ENCODE results near the gene GDAP1L1.

GRCh38 chr20:44301285-44301684, 54.2 kb downstream of the GDAP1L1 start:
- TF ChIP-seq CTCF (IDR thresholded peaks at IDR 0.05) (no peak), POLR2A (IDR thresholded peaks at IDR 0.05; ENCODE audit: low read length) (no peak), EHMT2 (IDR thresholded peaks at IDR 0.05; ENCODE audit: low read depth) (no peak), JUNB (IDR thresholded peaks at IDR 0.05) (no peak), MYC (IDR thresholded peaks at IDR 0.05; ENCODE audit: borderline replicate concordance, low read length) (no peak), USF2 (IDR thresholded peaks at IDR 0.05) (no peak)
